PC-9 (cell line): ENCODE measurements around the gene PHF8. TPM values are rescaled to one million over a fixed set of nuclear protein-coding genes. Genes with fewer than 3 reads are reported as not detected.

Source experiments
- BruUV-seq: library from RNA; stranded (reverse); fragments of 400-500 nt; replicated peaks from 2 replicates; lab custom pipeline; 2021; lab: Mats Ljungman, UMichigan
- CTCF ChIA-PET: fragments of 300-600 bp; sonication (Branson Sonifier 250); formaldehyde crosslinking; loops from one replicate; lab custom pipeline; 2022; ENCODE audit warnings: antibody characterized with exemption; lab: Charles Lee
- POLR2A ChIA-PET: fragments of 300-600 bp; sonication (Branson Sonifier 250); formaldehyde crosslinking; loops from one replicate; lab custom pipeline; 2022; ENCODE audit warnings: antibody characterized with exemption; ENCODE audit not compliant: unreplicated experiment; lab: Charles Lee
- DNase-seq, 2 experiments: peaks; one replicate each; pipeline versions ENCODE4 v3.0.0 to v3.0.0-alpha.2; 2015 to 2022; ENCODE audit warnings: mixed read lengths in 1 of 2
- H2AFZ ChIP-seq: fragments of 200-600 bp; sonication (generic); 2 replicates; pipeline ENCODE4 v1.8.1; 2017; ENCODE audit warnings: antibody characterized with exemption
- H3F3A ChIP-seq: fragments of 200-600 bp; sonication (generic); 2 replicates; pipeline ENCODE4 v1.8.1; 2017; ENCODE audit warnings: antibody characterized with exemption, mild to moderate bottlenecking, low read depth; ENCODE audit not compliant: insufficient read depth
- H3K27ac ChIP-seq: fragments of 200-600 bp; sonication (generic); 2 replicates; pipeline ENCODE4 v1.6.1; 2016; ENCODE audit warnings: mixed run types
- H3K27me3 ChIP-seq: fragments of 200-600 bp; sonication (generic); 2 replicates; pipeline ENCODE4 v1.6.1; 2016; ENCODE audit warnings: low read depth, mixed run types; ENCODE audit not compliant: insufficient read depth
- H3K36me3 ChIP-seq: fragments of 200-600 bp; sonication (generic); 2 replicates; pipeline ENCODE4 v1.6.1; 2016; ENCODE audit warnings: low read depth, mixed run types
- H3K4me1 ChIP-seq: fragments of 200-600 bp; sonication (generic); replicated peaks from 2 replicates; pipeline ENCODE4 v1.6.1; 2016; ENCODE audit warnings: mixed run types; ENCODE audit not compliant: insufficient read depth
- H3K4me2 ChIP-seq: fragments of 200-600 bp; sonication (generic); 2 replicates; pipeline ENCODE4 v1.6.1; 2017; ENCODE audit warnings: mixed run types
- H3K4me3 ChIP-seq: fragments of 200-600 bp; sonication (generic); 2 replicates; pipeline ENCODE4 v1.6.1; 2016; ENCODE audit warnings: mixed run types
- H3K79me2 ChIP-seq: fragments of 200-600 bp; sonication (generic); 2 replicates; pipeline ENCODE4 v1.6.1; 2017; ENCODE audit warnings: low read depth, mixed run types
- H3K9me2 ChIP-seq: fragments of 200-600 bp; sonication (generic); 2 replicates; pipeline ENCODE4 v1.8.1; 2017; ENCODE audit warnings: mild to moderate bottlenecking; ENCODE audit not compliant: insufficient read depth
- H3K9me3 ChIP-seq: fragments of 200-600 bp; sonication (generic); 2 replicates; pipeline ENCODE4 v1.8.1; 2016; ENCODE audit warnings: low read depth; ENCODE audit not compliant: insufficient read depth
- H4K20me1 ChIP-seq: fragments of 200-600 bp; sonication (generic); 2 replicates; pipeline ENCODE4 v1.8.1; 2017; ENCODE audit not compliant: insufficient read depth
- EZH2 ChIP-seq: fragments of 200-600 bp; sonication (generic); IDR thresholded peaks from 2 replicates; pipeline ENCODE4 v1.8.0; 2017; ENCODE audit warnings: antibody characterized with exemption, low read depth
- intact Hi-C: fragments of 100-400 bp; cut with micrococcal nuclease; formaldehyde crosslinking; loops from one replicate; pipeline ENCODE4 v1.10.0; 2022; ENCODE audit not compliant: unreplicated experiment
- total RNA-seq: library from RNA; stranded (reverse); gene quantifications from 2 replicates; pipeline ENCODE4 v1.2.3, GENCODE V29; 2021
- TF ChIP-seq, protein P1 (sequence below): fragments of 200-600 bp; sonication (generic); conservative IDR thresholded peaks from 2 replicates; pipeline ENCODE4 v1.6.1; 2017; ENCODE audit warnings: mixed run types, antibody characterized with exemption, mild to moderate bottlenecking, moderate library complexity

Gene PHF8
- total RNA-seq, 1 experiment from 2014 or later, result 40.0 TPM

DNA sequence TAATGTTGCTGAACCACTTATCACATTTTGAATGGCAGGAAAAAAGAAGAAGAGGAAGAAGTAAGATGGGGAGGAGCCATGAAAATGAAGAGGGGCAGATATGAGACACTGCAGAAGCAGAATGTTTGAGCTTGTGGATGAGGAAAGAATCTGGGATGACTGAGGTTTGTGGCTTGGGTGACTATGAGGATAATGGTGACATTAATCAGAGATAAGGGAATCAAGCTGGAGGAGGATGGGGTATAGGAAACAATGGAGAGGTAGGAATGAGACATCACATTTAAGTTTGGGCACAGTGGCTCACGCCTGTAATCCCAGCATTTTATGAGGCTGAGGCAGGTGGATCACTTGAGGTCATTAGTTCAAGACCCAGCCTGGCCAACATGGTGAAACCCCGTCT lies 19.1 kb upstream of the PHF8 start:
- ChIA-PET CTCF (no interaction called here), POLR2A (no interaction called here)
- no peaks in the 10 kb centered on the region for H3K9me2 ChIP-seq
- no peaks in the 10 kb centered on the region for H3K4me1 ChIP-seq
- no peak overlapping the region for H3K4me2 ChIP-seq
- no peak overlapping the region for H3K27ac ChIP-seq
- H3F3A ChIP-seq, result no peaks in the 10 kb centered on the region
- intact Hi-C loops, result no loop called here
- BruUV-seq, result no TSS peak
- H4K20me1 ChIP-seq, result no peaks in the 10 kb centered on the region
- no peaks in the 10 kb centered on the region for H3K36me3 ChIP-seq
- H3K4me3 ChIP-seq, result no peak overlapping the region
- peak in 1 of 2 experiments; percentile 34 for DNase-seq
- H3K79me2 ChIP-seq, result no peaks in the 10 kb centered on the region
- H3K27me3 ChIP-seq, result no peaks in the 10 kb centered on the region
- H3K9me3 ChIP-seq, result no peaks in the 10 kb centered on the region
- no peak overlapping the region for H2AFZ ChIP-seq
- no peak for TF ChIP-seq EZH2
- TF ChIP-seq, protein P1, sequence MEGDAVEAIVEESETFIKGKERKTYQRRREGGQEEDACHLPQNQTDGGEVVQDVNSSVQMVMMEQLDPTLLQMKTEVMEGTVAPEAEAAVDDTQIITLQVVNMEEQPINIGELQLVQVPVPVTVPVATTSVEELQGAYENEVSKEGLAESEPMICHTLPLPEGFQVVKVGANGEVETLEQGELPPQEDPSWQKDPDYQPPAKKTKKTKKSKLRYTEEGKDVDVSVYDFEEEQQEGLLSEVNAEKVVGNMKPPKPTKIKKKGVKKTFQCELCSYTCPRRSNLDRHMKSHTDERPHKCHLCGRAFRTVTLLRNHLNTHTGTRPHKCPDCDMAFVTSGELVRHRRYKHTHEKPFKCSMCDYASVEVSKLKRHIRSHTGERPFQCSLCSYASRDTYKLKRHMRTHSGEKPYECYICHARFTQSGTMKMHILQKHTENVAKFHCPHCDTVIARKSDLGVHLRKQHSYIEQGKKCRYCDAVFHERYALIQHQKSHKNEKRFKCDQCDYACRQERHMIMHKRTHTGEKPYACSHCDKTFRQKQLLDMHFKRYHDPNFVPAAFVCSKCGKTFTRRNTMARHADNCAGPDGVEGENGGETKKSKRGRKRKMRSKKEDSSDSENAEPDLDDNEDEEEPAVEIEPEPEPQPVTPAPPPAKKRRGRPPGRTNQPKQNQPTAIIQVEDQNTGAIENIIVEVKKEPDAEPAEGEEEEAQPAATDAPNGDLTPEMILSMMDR, result no peak

DNA sequence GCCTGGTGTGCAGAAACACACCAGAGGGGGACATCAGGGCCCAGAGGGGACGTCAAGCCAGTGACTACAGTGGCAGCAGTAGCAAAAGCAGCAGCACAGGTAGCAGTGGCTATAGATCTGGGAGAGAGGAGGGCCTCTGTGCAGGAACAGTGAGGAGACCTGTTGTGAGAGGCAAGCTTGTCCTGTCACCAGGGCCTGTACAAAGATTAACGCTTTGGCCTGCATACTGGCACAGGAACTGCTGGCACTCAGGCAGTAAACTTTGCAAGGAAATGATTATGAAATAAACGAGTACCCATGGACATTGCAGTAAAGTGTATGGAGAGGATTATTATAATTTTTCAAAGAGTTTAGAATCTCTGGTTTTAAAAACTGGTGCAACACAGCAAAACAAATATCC lies 5.5 kb upstream of the PHF8 start:
- no peak for TF ChIP-seq EZH2
- TF ChIP-seq, protein P1, result no peak
- H3K36me3 ChIP-seq, result no peaks in the 10 kb centered on the region
- H3K79me2 ChIP-seq, result no peaks in the 10 kb centered on the region
- H3K27me3 ChIP-seq, result no peaks in the 10 kb centered on the region
- no peaks in the 10 kb centered on the region for H3K9me3 ChIP-seq
- ChIA-PET CTCF (no interaction called here), POLR2A (no interaction called here)
- BruUV-seq, result no TSS peak
- no peak overlapping the region for H3K4me3 ChIP-seq
- intact Hi-C loops, result no loop called here
- H3K4me1 ChIP-seq, result peaks cover 17% of the 10 kb centered on the region
- peaks cover 3% of the 10 kb centered on the region; the same call in 1 of the 2 replicates for H3F3A ChIP-seq
- no peak overlapping the region for H2AFZ ChIP-seq
- H3K9me2 ChIP-seq, result no peaks in the 10 kb centered on the region
- H4K20me1 ChIP-seq, result no peaks in the 10 kb centered on the region
- H3K27ac ChIP-seq, result no peak overlapping the region
- DNase-seq, result no peak
- H3K4me2 ChIP-seq, result no peak overlapping the region

DNA sequence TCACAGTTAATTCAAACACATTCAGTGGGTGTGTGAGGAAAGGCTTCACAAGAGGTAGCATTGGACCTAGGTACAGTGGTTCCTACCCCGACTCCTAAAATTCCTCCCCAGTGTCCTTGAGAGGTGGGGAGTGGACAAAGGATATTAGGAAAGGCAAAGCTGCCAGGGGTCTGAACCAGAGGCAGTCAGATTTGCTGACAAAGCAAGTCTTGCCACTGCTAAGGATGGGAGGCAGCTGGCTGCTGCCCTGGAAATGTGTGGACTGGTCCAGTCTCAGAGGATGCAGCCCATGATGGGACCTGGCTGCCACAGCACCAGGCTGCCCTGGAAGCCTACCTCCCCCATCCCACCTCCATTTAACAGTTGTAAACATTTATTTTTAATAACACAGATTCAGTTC lies 4.1 kb upstream of the PHF8 start:
- ChIA-PET CTCF (no interaction called here), POLR2A (no interaction called here)
- H3K79me2 ChIP-seq, result peaks cover 3% of the 10 kb centered on the region; the same call in 1 of the 2 replicates
- no peaks in the 10 kb centered on the region for H3K27me3 ChIP-seq
- TF ChIP-seq, protein P1, result no peak
- TF ChIP-seq EZH2, result no peak
- intact Hi-C loops, result no loop called here
- DNase-seq, result no peak
- no TSS peak for BruUV-seq
- H3K9me2 ChIP-seq, result no peaks in the 10 kb centered on the region
- H2AFZ ChIP-seq, result no peak overlapping the region
- H3K36me3 ChIP-seq, result no peaks in the 10 kb centered on the region
- H4K20me1 ChIP-seq, result no peaks in the 10 kb centered on the region
- H3K27ac ChIP-seq, result no peak overlapping the region
- no peak overlapping the region for H3K4me3 ChIP-seq
- no peak overlapping the region for H3K4me2 ChIP-seq
- peaks cover 17% of the 10 kb centered on the region for H3K4me1 ChIP-seq
- no peaks in the 10 kb centered on the region for H3K9me3 ChIP-seq
- peaks cover 5% of the 10 kb centered on the region; the same call in 1 of the 2 replicates for H3F3A ChIP-seq
